GM19395 (cell line): ENCODE results near the gene SLC6A19.

Experiments used
- ATAC-seq: cut with Tn5 transposase; IDR thresholded peaks from one replicate; pipeline ENCODE4 v1.9.1; 2021; ENCODE audit warnings: mild to moderate bottlenecking, moderate library complexity; ENCODE audit not compliant: unreplicated experiment

The SLC6A19 gene

GRCh38 chr5:1179383-1179715, 22.0 kb upstream of the SLC6A19 start:
- ATAC-seq = no peak

GRCh38 chr5:1180096-1180495, 21.3 kb upstream of the SLC6A19 start:
- ATAC-seq = no peak

GRCh38 chr5:1180841-1181271, 20.5 kb upstream of the SLC6A19 start:
- no peak for ATAC-seq

- no peak for ATAC-seq
These were observed 19.7 kb upstream of the SLC6A19 start for GRCh38 chr5:1181451-1182359.

GRCh38 chr5:1182360-1182632, 19.1 kb upstream of the SLC6A19 start:
- ATAC-seq = no peak

- ATAC-seq = no peak
These were observed 18.6 kb upstream of the SLC6A19 start for GRCh38 chr5:1182633-1183423.

- ATAC-seq = no peak
These were observed 17.8 kb upstream of the SLC6A19 start for GRCh38 chr5:1183424-1184162.

GRCh38 chr5:1184163-1184470, 17.3 kb upstream of the SLC6A19 start:
- ATAC-seq = no peak

GRCh38 chr5:1184481-1184880, 16.9 kb upstream of the SLC6A19 start:
- no peak for ATAC-seq

- no peak for ATAC-seq
These were observed 16.3 kb upstream of the SLC6A19 start for GRCh38 chr5:1185038-1185627.

GRCh38 chr5:1185629-1186350, 15.6 kb upstream of the SLC6A19 start:
- ATAC-seq = no peak

- no peak for ATAC-seq
These were observed 14.8 kb upstream of the SLC6A19 start for GRCh38 chr5:1186351-1187233.

GRCh38 chr5:1187234-1187949, 14.0 kb upstream of the SLC6A19 start:
- no peak for ATAC-seq

GRCh38 chr5:1187950-1188334, 13.5 kb upstream of the SLC6A19 start:
- ATAC-seq = no peak

GRCh38 chr5:1188464-1188863, 12.9 kb upstream of the SLC6A19 start:
- ATAC-seq = no peak

- no peak for ATAC-seq
These were observed 12.1 kb upstream of the SLC6A19 start for GRCh38 chr5:1189269-1189668.

GRCh38 chr5:1190278-1190677, 11.1 kb upstream of the SLC6A19 start:
- ATAC-seq = no peak

GRCh38 chr5:1190837-1191239, 10.6 kb upstream of the SLC6A19 start:
- no peak for ATAC-seq

- no peak for ATAC-seq
These were observed 8.3 kb upstream of the SLC6A19 start for GRCh38 chr5:1192971-1193590.
